Amniotic epithelial cell (primary cell): ENCODE results near the gene RPS3.

ENCODE experiments used
- DNase-seq: peaks from one replicate; pipeline ENCODE4 v3.0.0-alpha.2; 2010; ENCODE audit warnings: low read depth

RPS3 gene

GRCh38 chr11:75435571-75435925, 36.2 kb downstream of the RPS3 start:
- no peak for DNase-seq

GRCh38 chr11:75436806-75437205, 37.5 kb downstream of the RPS3 start:
- no peak for DNase-seq

GRCh38 chr11:75437966-75438659, 38.8 kb downstream of the RPS3 start:
- no peak for DNase-seq

GRCh38 chr11:75439026-75439425, 39.7 kb downstream of the RPS3 start:
- DNase-seq = no peak

- DNase-seq = no peak
Measured at GRCh38 chr11:75439495-75440120, 40.3 kb downstream of the RPS3 start.

- DNase-seq = no peak
Measured at GRCh38 chr11:75440960-75441803, 41.9 kb downstream of the RPS3 start.

- DNase-seq = no peak
Measured at GRCh38 chr11:75441804-75442132, 42.5 kb downstream of the RPS3 start.

- no peak for DNase-seq
Measured at GRCh38 chr11:75442161-75442885, 43.0 kb downstream of the RPS3 start.

GRCh38 chr11:75443043-75443442, 43.7 kb downstream of the RPS3 start:
- DNase-seq = no peak

- DNase-seq = peak; percentile 34
Measured at GRCh38 chr11:75445315-75445953, 46.1 kb downstream of the RPS3 start.

GRCh38 chr11:75447415-75447814, 48.1 kb downstream of the RPS3 start:
- DNase-seq = no peak

- DNase-seq = no peak
Measured at GRCh38 chr11:75449271-75449670, 50.0 kb downstream of the RPS3 start.

GRCh38 chr11:75449776-75450175, 50.5 kb downstream of the RPS3 start:
- DNase-seq = no peak

- DNase-seq = no peak
Measured at GRCh38 chr11:75450236-75450635, 50.9 kb downstream of the RPS3 start.

GRCh38 chr11:75450826-75451821, 51.8 kb downstream of the RPS3 start:
- no peak for DNase-seq

- peak; percentile 32 for DNase-seq
Measured at GRCh38 chr11:75453916-75454655, 54.8 kb downstream of the RPS3 start.

GRCh38 chr11:75454987-75455386, 55.7 kb downstream of the RPS3 start:
- no peak for DNase-seq
